Measurements from ENCODE around the gene RBMS2. TPM values are rescaled to one million over a fixed set of nuclear protein-coding genes. Genes with fewer than 3 reads are reported as not detected.

Gene RBMS2
- total and polyA plus RNA-seq, 10 of the 15 experiments (the other 5 are each of a cell fraction or from before 2014, with no cell fraction given) = 0.56 to 7.1 (median 2.4) TPM

Small RNAs within 50 kb of the gene (small RNA-seq; reads per million reads assigned to genes)
- not detected for gene RNU6-343P
- gene SNORD59A = 684 reads per million, percentile 99 among the genes with 10 or more reads in this experiment

Other genes starting within 250 kb of the RBMS2 start
Only the 7 nearest of the 16 such genes appear.
- 0.11 TPM in 1 of 2 replicates, not detected in the other for gene APOF, start 159.0 kb upstream of the RBMS2 start, total RNA-seq (2014; rRNA removed)
- gene APOF, start 159.0 kb upstream of the RBMS2 start, total RNA-seq (2014; rRNA removed; fragmentation: Illumina TruSeq; extraction: Trizol) = not detected in 2 replicates
- not detected in 2 replicates for gene APOF, start 159.0 kb upstream of the RBMS2 start, total RNA-seq (2021)
- gene APOF, start 159.0 kb upstream of the RBMS2 start, polyA plus RNA-seq (2011; rRNA removed) = not detected in 2 replicates
- gene APOF, start 159.0 kb upstream of the RBMS2 start, polyA plus RNA-seq (2014; fragmentation: Illumina TruSeq; extraction: Trizol) = 0.04 TPM in 1 of 2 replicates, not detected in the other
- gene APOF, start 159.0 kb upstream of the RBMS2 start, polyA plus RNA-seq (2014; fragmentation: Nextera tagmentation; extraction: Ambion mirVana) = under 1 TPM; 0.13 to 0.19 TPM
- gene APOF, start 159.0 kb upstream of the RBMS2 start, polyA plus RNA-seq (2014; rRNA removed) = 0.05 TPM in 1 of 2 replicates, not detected in the other
- gene APOF, start 159.0 kb upstream of the RBMS2 start, polyA plus RNA-seq (2016; fragmentation: Nextera tagmentation; extraction: Ambion mirVana) = not detected
- 34.3 and 36.4 TPM in 2 replicates for gene TIMELESS, start 72.4 kb upstream of the RBMS2 start, total RNA-seq (2014; rRNA removed)
- gene TIMELESS, start 72.4 kb upstream of the RBMS2 start, total RNA-seq (2014; rRNA removed; fragmentation: Illumina TruSeq; extraction: Trizol) = 20.2 and 21.2 TPM in 2 replicates
- 42.0 and 45.9 TPM in 2 replicates for gene TIMELESS, start 72.4 kb upstream of the RBMS2 start, total RNA-seq (2021)
- 4.7 and 5.8 TPM in 2 replicates for gene TIMELESS, start 72.4 kb upstream of the RBMS2 start, polyA plus RNA-seq (2011; rRNA removed)
- gene TIMELESS, start 72.4 kb upstream of the RBMS2 start, polyA plus RNA-seq (2014; fragmentation: Illumina TruSeq; extraction: Trizol) = 34.2 and 41.1 TPM in 2 replicates
- 10 to 100 TPM; 10.4 to 20.5 TPM for gene TIMELESS, start 72.4 kb upstream of the RBMS2 start, polyA plus RNA-seq (2014; fragmentation: Nextera tagmentation; extraction: Ambion mirVana)
- 27.1 and 27.7 TPM in 2 replicates for gene TIMELESS, start 72.4 kb upstream of the RBMS2 start, polyA plus RNA-seq (2014; rRNA removed)
- gene TIMELESS, start 72.4 kb upstream of the RBMS2 start, polyA plus RNA-seq (2016; fragmentation: Nextera tagmentation; extraction: Ambion mirVana) = 10 to 100 TPM; 53.5 to 57.8 TPM
- 0.05 TPM in 1 of 2 replicates, not detected in the other for gene MIP, start 67.2 kb upstream of the RBMS2 start, total RNA-seq (2014; rRNA removed)
- not detected in 2 replicates for gene MIP, start 67.2 kb upstream of the RBMS2 start, total RNA-seq (2014; rRNA removed; fragmentation: Illumina TruSeq; extraction: Trizol)
- 0.15 TPM in 1 of 2 replicates, not detected in the other for gene MIP, start 67.2 kb upstream of the RBMS2 start, total RNA-seq (2021)
- gene MIP, start 67.2 kb upstream of the RBMS2 start, polyA plus RNA-seq (2011; rRNA removed) = 0.04 TPM in 1 of 2 replicates, not detected in the other
- gene MIP, start 67.2 kb upstream of the RBMS2 start, polyA plus RNA-seq (2014; fragmentation: Illumina TruSeq; extraction: Trizol) = 0.07 TPM in 1 of 2 replicates, not detected in the other
- under 1 TPM; 0.11 TPM for gene MIP, start 67.2 kb upstream of the RBMS2 start, polyA plus RNA-seq (2014; fragmentation: Nextera tagmentation; extraction: Ambion mirVana)
- gene MIP, start 67.2 kb upstream of the RBMS2 start, polyA plus RNA-seq (2014; rRNA removed) = not detected in 2 replicates
- under 1 TPM; 0.15 to 0.18 TPM for gene MIP, start 67.2 kb upstream of the RBMS2 start, polyA plus RNA-seq (2016; fragmentation: Nextera tagmentation; extraction: Ambion mirVana)
- 4.1 and 4.4 TPM in 2 replicates for gene SPRYD4, start 53.2 kb upstream of the RBMS2 start, total RNA-seq (2014; rRNA removed)
- 4.2 and 4.7 TPM in 2 replicates for gene SPRYD4, start 53.2 kb upstream of the RBMS2 start, total RNA-seq (2014; rRNA removed; fragmentation: Illumina TruSeq; extraction: Trizol)
- gene SPRYD4, start 53.2 kb upstream of the RBMS2 start, total RNA-seq (2021) = 4.3 and 5.0 TPM in 2 replicates
- gene SPRYD4, start 53.2 kb upstream of the RBMS2 start, polyA plus RNA-seq (2011; rRNA removed) = 5.4 and 5.9 TPM in 2 replicates
- 4.7 and 5.0 TPM in 2 replicates for gene SPRYD4, start 53.2 kb upstream of the RBMS2 start, polyA plus RNA-seq (2014; fragmentation: Illumina TruSeq; extraction: Trizol)
- 1 to 10 TPM; 4.8 to 6.0 TPM for gene SPRYD4, start 53.2 kb upstream of the RBMS2 start, polyA plus RNA-seq (2014; fragmentation: Nextera tagmentation; extraction: Ambion mirVana)
- gene SPRYD4, start 53.2 kb upstream of the RBMS2 start, polyA plus RNA-seq (2014; rRNA removed) = 4.7 and 5.5 TPM in 2 replicates
- gene SPRYD4, start 53.2 kb upstream of the RBMS2 start, polyA plus RNA-seq (2016; fragmentation: Nextera tagmentation; extraction: Ambion mirVana) = 1 to 10 TPM; 5.3 to 6.0 TPM
- 4.1 and 4.6 TPM in 2 replicates for gene GLS2, start 33.7 kb upstream of the RBMS2 start, total RNA-seq (2014; rRNA removed)
- 3.1 TPM in 2 replicates for gene GLS2, start 33.7 kb upstream of the RBMS2 start, total RNA-seq (2014; rRNA removed; fragmentation: Illumina TruSeq; extraction: Trizol)
- gene GLS2, start 33.7 kb upstream of the RBMS2 start, total RNA-seq (2021) = 3.4 and 3.7 TPM in 2 replicates
- gene GLS2, start 33.7 kb upstream of the RBMS2 start, polyA plus RNA-seq (2011; rRNA removed) = 2.1 and 2.4 TPM in 2 replicates
- 2.6 and 3.1 TPM in 2 replicates for gene GLS2, start 33.7 kb upstream of the RBMS2 start, polyA plus RNA-seq (2014; fragmentation: Illumina TruSeq; extraction: Trizol)
- 1 to 10 TPM in 1 of 2 experiments, under 1 TPM in 1; 0.64 to 1.4 TPM for gene GLS2, start 33.7 kb upstream of the RBMS2 start, polyA plus RNA-seq (2014; fragmentation: Nextera tagmentation; extraction: Ambion mirVana)
- gene GLS2, start 33.7 kb upstream of the RBMS2 start, polyA plus RNA-seq (2014; rRNA removed) = 3.8 and 4.9 TPM in 2 replicates
- 1 to 10 TPM; 5.2 to 6.4 TPM for gene GLS2, start 33.7 kb upstream of the RBMS2 start, polyA plus RNA-seq (2016; fragmentation: Nextera tagmentation; extraction: Ambion mirVana)
- 27.4 and 29.5 TPM in 2 replicates for gene BAZ2A, start 108.5 kb downstream of the RBMS2 start, total RNA-seq (2014; rRNA removed)
- 15.0 and 15.8 TPM in 2 replicates for gene BAZ2A, start 108.5 kb downstream of the RBMS2 start, total RNA-seq (2014; rRNA removed; fragmentation: Illumina TruSeq; extraction: Trizol)
- gene BAZ2A, start 108.5 kb downstream of the RBMS2 start, total RNA-seq (2021) = 70.1 and 74.9 TPM in 2 replicates
- gene BAZ2A, start 108.5 kb downstream of the RBMS2 start, polyA plus RNA-seq (2011; rRNA removed) = 44.5 and 90.2 TPM in 2 replicates
- 69.6 and 93.4 TPM in 2 replicates for gene BAZ2A, start 108.5 kb downstream of the RBMS2 start, polyA plus RNA-seq (2014; fragmentation: Illumina TruSeq; extraction: Trizol)
- gene BAZ2A, start 108.5 kb downstream of the RBMS2 start, polyA plus RNA-seq (2014; fragmentation: Nextera tagmentation; extraction: Ambion mirVana) = 10 to 100 TPM in 1 of 2 experiments, 1 to 10 TPM in 1; 4.8 to 14.6 TPM
- 49.4 and 55.9 TPM in 2 replicates for gene BAZ2A, start 108.5 kb downstream of the RBMS2 start, polyA plus RNA-seq (2014; rRNA removed)
- 10 to 100 TPM; 23.0 to 30.4 TPM for gene BAZ2A, start 108.5 kb downstream of the RBMS2 start, polyA plus RNA-seq (2016; fragmentation: Nextera tagmentation; extraction: Ambion mirVana)
- 783 and 784 TPM in 2 replicates for gene ATP5F1B, start 124.2 kb downstream of the RBMS2 start, total RNA-seq (2014; rRNA removed)
- gene ATP5F1B, start 124.2 kb downstream of the RBMS2 start, total RNA-seq (2014; rRNA removed; fragmentation: Illumina TruSeq; extraction: Trizol) = 665 and 686 TPM in 2 replicates
- 885 and 921 TPM in 2 replicates for gene ATP5F1B, start 124.2 kb downstream of the RBMS2 start, total RNA-seq (2021)
- 1,766 and 1,795 TPM in 2 replicates for gene ATP5F1B, start 124.2 kb downstream of the RBMS2 start, polyA plus RNA-seq (2011; rRNA removed)
- 1,076 and 1,335 TPM in 2 replicates for gene ATP5F1B, start 124.2 kb downstream of the RBMS2 start, polyA plus RNA-seq (2014; fragmentation: Illumina TruSeq; extraction: Trizol)
- 1,000 to 10,000 TPM in 1 of 2 experiments, 100 to 1,000 TPM in 1; 671 to 1,479 TPM for gene ATP5F1B, start 124.2 kb downstream of the RBMS2 start, polyA plus RNA-seq (2014; fragmentation: Nextera tagmentation; extraction: Ambion mirVana)
- gene ATP5F1B, start 124.2 kb downstream of the RBMS2 start, polyA plus RNA-seq (2014; rRNA removed) = 985 and 1,003 TPM in 2 replicates
- gene ATP5F1B, start 124.2 kb downstream of the RBMS2 start, polyA plus RNA-seq (2016; fragmentation: Nextera tagmentation; extraction: Ambion mirVana) = 1,000 to 10,000 TPM; 1,765 to 1,908 TPM